ENCODE data around the gene PPFIA3.

GRCh38 chr19:49165865-49166301 lies 46.5 kb downstream of the PPFIA3 start:
- TF ChIP-seq EZH2 (IDR thresholded peaks at IDR 0.05; ENCODE audit: borderline replicate concordance) (no peak), CTCF (IDR thresholded peaks at IDR 0.05; ENCODE audit: poor library complexity) (no peak)
